ENCODE data around the gene COBL. TPM values are rescaled to one million over a fixed set of nuclear protein-coding genes. Genes with fewer than 3 reads are reported as not detected.

COBL gene
- total and polyA plus RNA-seq, 2 of the 8 experiments (the other 6 are each of a cell fraction or from before 2014, with no cell fraction given): 13.8 to 40.4 TPM

DNA sequence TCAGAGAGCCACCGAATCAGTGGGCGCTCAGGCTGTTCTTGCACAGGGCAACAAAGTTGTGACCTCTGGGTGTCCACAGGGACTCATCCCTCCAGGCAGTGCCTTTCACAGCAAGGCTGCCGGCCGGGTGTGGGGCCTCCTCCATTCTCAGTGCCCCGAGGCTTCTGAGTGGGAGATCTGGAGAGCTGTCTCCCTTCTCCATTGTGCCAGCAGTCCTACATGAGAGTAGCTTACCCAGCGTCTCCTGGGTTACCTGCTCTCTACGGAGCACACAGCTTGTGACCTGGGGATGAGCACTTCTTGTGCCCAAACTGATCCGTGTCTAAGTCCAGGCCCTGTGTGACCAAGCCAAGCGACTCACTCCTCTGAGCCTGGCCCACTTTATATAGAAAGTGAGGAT is 293.1 kb downstream of the COBL start:
- Histone ChIP-seq H3K4me3 (ENCODE audit: extremely low read depth in 1 of 4, insufficient read depth in 2 of 4, low read depth in 3 of 4, low read length in 4 of 4) (no peak overlapping the region), H3K23ac (ENCODE audit: insufficient read length) (no peak overlapping the region), H3K79me2 (ENCODE audit: control insufficient read depth in 1 of 2, insufficient read depth in 2 of 2, low read length in 2 of 2) (no peaks in the 10 kb centered on the region), H3K23me2 (ENCODE audit: low read depth, low read length) (0 out of 2 replicates have a peak, but pooled peaks cover 2% of the 10 kb centered on the region), H4K5ac (ENCODE audit: insufficient read length, low read depth, low read length) (no peak overlapping the region), H2BK12ac (ENCODE audit: low read depth, low read length) (no peak overlapping the region), H3K18ac (ENCODE audit: extremely low read depth, low read length) (no peak overlapping the region), H3K4me1 (replicated peaks in 1 of 4; ENCODE audit: control insufficient read depth in 3 of 4, insufficient read depth in 4 of 4, low read length in 3 of 4) (no peaks in the 10 kb centered on the region; a peak in 2 of 7 replicates), H3K27ac (ENCODE audit: low read depth, low read length) (no peak overlapping the region), H2BK20ac (ENCODE audit: low read length) (no peak overlapping the region), H2BK120ac (replicated peaks; ENCODE audit: low read depth, low read length) (no peak overlapping the region), H3K56ac (replicated peaks; ENCODE audit: insufficient read length, low read depth, low read length) (no peak overlapping the region), H2AFZ (ENCODE audit: low read length) (no peak overlapping the region), H3K4me2 (ENCODE audit: insufficient read depth in 1 of 2, low read depth in 2 of 2, low read length in 2 of 2) (no peak overlapping the region), H3K36me3 (ENCODE audit: control insufficient read depth in 2 of 4, insufficient read depth in 4 of 4, low read length in 3 of 4) (peaks cover 0 to 23% (median 7%) of the 10 kb centered on the region in 4 experiments; a peak in 6 of 8 replicates), H3K9me3 (ENCODE audit: insufficient read depth in 2 of 2, low read depth in 1 of 2, low read length in 1 of 2) (no peaks in the 10 kb centered on the region), H4K91ac (replicated peaks; ENCODE audit: insufficient read length, low read length) (no peak overlapping the region), H2AK5ac (ENCODE audit: low read depth, low read length) (no peak overlapping the region), H3K27me3 (replicated peaks in 1 of 4; ENCODE audit: control insufficient read depth in 3 of 4, extremely low read depth in 1 of 4, insufficient read depth in 3 of 4, low read length in 3 of 4) (no peaks in the 10 kb centered on the region), H3K9ac (replicated peaks in 1 of 4; ENCODE audit: extremely low read depth in 1 of 4, low read depth in 3 of 4, low read length in 3 of 4) (no peak overlapping the region), H3K14ac (ENCODE audit: insufficient read length) (no peak overlapping the region), H2BK15ac (ENCODE audit: low read length) (no peak overlapping the region), H4K20me1 (replicated peaks in 1 of 2; ENCODE audit: control insufficient read depth in 1 of 2, insufficient read depth in 2 of 2, low read length in 2 of 2) (no peaks in the 10 kb centered on the region), H2BK5ac (ENCODE audit: low read depth, low read length) (no peak overlapping the region), H4K8ac (ENCODE audit: extremely low read depth, insufficient read depth, low read length) (no peak overlapping the region), H3K4ac (replicated peaks; ENCODE audit: insufficient read length, low read depth, low read length) (no peak overlapping the region), H3K79me1 (ENCODE audit: low read depth, low read length) (no peaks in the 10 kb centered on the region)
- FAIRE-seq (no peak), DNase-seq (ENCODE audit: low read depth in 1 of 2, low spot score in 2 of 2) (peak in 1 of 2 experiments; percentile 37)
- CTCF ChIA-PET (ENCODE audit: partially characterized antibody): interaction anchor here (0.7 to 1.8 kb wide), 3 partner anchors 16 to 118 kb away, joined by 3 to 5 read pairs (median 4); no protein-coding TSS in a partner anchor
- 96% methylated on average over 9 of the region's 9 CpGs; no CpG with 5 or more reads in 1 of the 2 experiments for WGBS, 2 experiments (ENCODE audit: extremely low coverage in 1 of 2, insufficient coverage in 1 of 2, insufficient read length in 1 of 2, insufficient replicate concordance in 2 of 2, low coverage in 1 of 2, low lambda C conversion rate in 2 of 2, missing lambda C conversion rate in 1 of 2)
- POLR2A ChIA-PET (ENCODE audit: partially characterized antibody): no interaction called here
- TF ChIP-seq KDM4A (IDR thresholded peaks at IDR 0.05; ENCODE audit: low read depth, low read length, severe bottlenecking): no peak
- TF ChIP-seq, protein P1, sequence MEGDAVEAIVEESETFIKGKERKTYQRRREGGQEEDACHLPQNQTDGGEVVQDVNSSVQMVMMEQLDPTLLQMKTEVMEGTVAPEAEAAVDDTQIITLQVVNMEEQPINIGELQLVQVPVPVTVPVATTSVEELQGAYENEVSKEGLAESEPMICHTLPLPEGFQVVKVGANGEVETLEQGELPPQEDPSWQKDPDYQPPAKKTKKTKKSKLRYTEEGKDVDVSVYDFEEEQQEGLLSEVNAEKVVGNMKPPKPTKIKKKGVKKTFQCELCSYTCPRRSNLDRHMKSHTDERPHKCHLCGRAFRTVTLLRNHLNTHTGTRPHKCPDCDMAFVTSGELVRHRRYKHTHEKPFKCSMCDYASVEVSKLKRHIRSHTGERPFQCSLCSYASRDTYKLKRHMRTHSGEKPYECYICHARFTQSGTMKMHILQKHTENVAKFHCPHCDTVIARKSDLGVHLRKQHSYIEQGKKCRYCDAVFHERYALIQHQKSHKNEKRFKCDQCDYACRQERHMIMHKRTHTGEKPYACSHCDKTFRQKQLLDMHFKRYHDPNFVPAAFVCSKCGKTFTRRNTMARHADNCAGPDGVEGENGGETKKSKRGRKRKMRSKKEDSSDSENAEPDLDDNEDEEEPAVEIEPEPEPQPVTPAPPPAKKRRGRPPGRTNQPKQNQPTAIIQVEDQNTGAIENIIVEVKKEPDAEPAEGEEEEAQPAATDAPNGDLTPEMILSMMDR (IDR thresholded peaks at IDR 0.05; ENCODE audit: control extremely low read depth in 1 of 3, insufficient read depth in 1 of 3, low read depth in 1 of 3, low read length in 3 of 3): no peak
- no peak for TF ChIP-seq BCL11A (IDR thresholded peaks at IDR 0.05; ENCODE audit: low read depth in 2 of 2, low read length in 2 of 2)
- no peak for TF ChIP-seq EP300 (IDR thresholded peaks at IDR 0.05; ENCODE audit: borderline replicate concordance in 1 of 2, low read depth in 2 of 2, low read length in 2 of 2)
- TF ChIP-seq JUND (IDR thresholded peaks at IDR 0.05; ENCODE audit: low read length): no peak
- no peak for TF ChIP-seq GABPA (IDR thresholded peaks at IDR 0.05; ENCODE audit: borderline replicate concordance, insufficient read depth, low read length)
- TF ChIP-seq, protein P2, sequence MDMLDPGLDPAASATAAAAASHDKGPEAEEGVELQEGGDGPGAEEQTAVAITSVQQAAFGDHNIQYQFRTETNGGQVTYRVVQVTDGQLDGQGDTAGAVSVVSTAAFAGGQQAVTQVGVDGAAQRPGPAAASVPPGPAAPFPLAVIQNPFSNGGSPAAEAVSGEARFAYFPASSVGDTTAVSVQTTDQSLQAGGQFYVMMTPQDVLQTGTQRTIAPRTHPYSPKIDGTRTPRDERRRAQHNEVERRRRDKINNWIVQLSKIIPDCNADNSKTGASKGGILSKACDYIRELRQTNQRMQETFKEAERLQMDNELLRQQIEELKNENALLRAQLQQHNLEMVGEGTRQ (IDR thresholded peaks at IDR 0.05; ENCODE audit: low read length): no peak
- no peak for TF ChIP-seq SP4 (IDR thresholded peaks at IDR 0.05; ENCODE audit: low read length)
- no peak for TF ChIP-seq SAP30 (IDR thresholded peaks at IDR 0.05; ENCODE audit: insufficient read depth, insufficient replicate concordance, low read length)
- no peak for TF ChIP-seq ASH2L (IDR thresholded peaks at IDR 0.05; ENCODE audit: low read length)
